HG02943 (cell line): ENCODE measurements around the gene AMOTL2.

ENCODE experiments used
- ATAC-seq: cut with Tn5 transposase; IDR thresholded peaks from one replicate; pipeline ENCODE4 v1.9.1; 2021; ENCODE audit warnings: mild to moderate bottlenecking, low read depth, moderate library complexity; ENCODE audit not compliant: unreplicated experiment

AMOTL2 gene

GRCh38 chr3:134374105-134374790 is at the start of gene AMOTL2:
AMOTL2 (minus strand) TSS chr3:134374447; CDS start chr3:134371433, 3,014 bp downstream.
- ATAC-seq = no peak

GRCh38 chr3:134423153-134423552 is 48.9 kb upstream of the AMOTL2 start:
- ATAC-seq = no peak

- ATAC-seq = no peak
Measured at GRCh38 chr3:134419960-134420321, 45.7 kb upstream of the AMOTL2 start.

GRCh38 chr3:134419214-134419959 is 45.1 kb upstream of the AMOTL2 start:
- ATAC-seq = no peak

GRCh38 chr3:134409041-134409440 is 34.8 kb upstream of the AMOTL2 start:
- no peak for ATAC-seq

GRCh38 chr3:134407239-134407625 is 33.0 kb upstream of the AMOTL2 start:
- ATAC-seq = no peak

GRCh38 chr3:134406331-134407238 is 32.3 kb upstream of the AMOTL2 start:
- ATAC-seq = no peak

GRCh38 chr3:134404366-134404885 is 30.2 kb upstream of the AMOTL2 start:
- no peak for ATAC-seq

GRCh38 chr3:134397755-134398154 is 23.5 kb upstream of the AMOTL2 start:
- no peak for ATAC-seq

- ATAC-seq = no peak
Measured at GRCh38 chr3:134395103-134395502, 20.9 kb upstream of the AMOTL2 start.

- ATAC-seq = no peak
Measured at GRCh38 chr3:134394380-134394779, 20.1 kb upstream of the AMOTL2 start.

- no peak for ATAC-seq
Measured at GRCh38 chr3:134393074-134393473, 18.8 kb upstream of the AMOTL2 start.

GRCh38 chr3:134392336-134392983 is 18.2 kb upstream of the AMOTL2 start:
- no peak for ATAC-seq

- ATAC-seq = no peak
Measured at GRCh38 chr3:134389865-134390264, 15.6 kb upstream of the AMOTL2 start.

- ATAC-seq = no peak
Measured at GRCh38 chr3:134388788-134389485, 14.7 kb upstream of the AMOTL2 start.

GRCh38 chr3:134388292-134388691 is 14.0 kb upstream of the AMOTL2 start:
- no peak for ATAC-seq

- ATAC-seq = no peak
Measured at GRCh38 chr3:134387293-134387692, 13.0 kb upstream of the AMOTL2 start.

- no peak for ATAC-seq
Measured at GRCh38 chr3:134384963-134385362, 10.7 kb upstream of the AMOTL2 start.

- ATAC-seq = no peak
Measured at GRCh38 chr3:134381831-134382442, 7.7 kb upstream of the AMOTL2 start.
